ENCODE results near the gene NALF2.

Gene NALF2

DNA sequence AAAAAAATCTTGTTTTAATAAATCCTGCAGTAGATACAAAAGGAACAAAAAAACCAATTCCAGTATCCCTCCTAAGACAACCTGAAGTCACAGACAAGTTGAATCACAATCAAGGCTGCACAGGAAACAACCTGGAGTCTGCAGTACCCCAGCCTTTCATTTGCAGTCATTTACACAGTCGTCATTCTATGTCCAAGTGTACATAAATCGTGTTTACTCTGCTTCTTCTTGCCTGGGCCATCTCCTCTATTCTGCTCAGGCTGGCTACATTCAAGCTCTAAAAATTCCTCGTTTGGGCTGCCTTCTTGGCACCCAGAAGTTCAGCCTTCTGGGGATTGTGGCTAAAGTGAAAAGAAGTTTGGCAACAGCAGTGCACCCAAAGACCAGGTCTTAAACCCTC lies 37.8 kb downstream of the NALF2 start:
- TF ChIP-seq POLR2AphosphoS5 (IDR thresholded peaks at IDR 0.05; ENCODE audit: low read depth, low read length): no peak
- TF ChIP-seq TAF1 (IDR thresholded peaks at IDR 0.05; ENCODE audit: borderline replicate concordance, insufficient read depth, low read length): no peak
- TF ChIP-seq, protein P1, sequence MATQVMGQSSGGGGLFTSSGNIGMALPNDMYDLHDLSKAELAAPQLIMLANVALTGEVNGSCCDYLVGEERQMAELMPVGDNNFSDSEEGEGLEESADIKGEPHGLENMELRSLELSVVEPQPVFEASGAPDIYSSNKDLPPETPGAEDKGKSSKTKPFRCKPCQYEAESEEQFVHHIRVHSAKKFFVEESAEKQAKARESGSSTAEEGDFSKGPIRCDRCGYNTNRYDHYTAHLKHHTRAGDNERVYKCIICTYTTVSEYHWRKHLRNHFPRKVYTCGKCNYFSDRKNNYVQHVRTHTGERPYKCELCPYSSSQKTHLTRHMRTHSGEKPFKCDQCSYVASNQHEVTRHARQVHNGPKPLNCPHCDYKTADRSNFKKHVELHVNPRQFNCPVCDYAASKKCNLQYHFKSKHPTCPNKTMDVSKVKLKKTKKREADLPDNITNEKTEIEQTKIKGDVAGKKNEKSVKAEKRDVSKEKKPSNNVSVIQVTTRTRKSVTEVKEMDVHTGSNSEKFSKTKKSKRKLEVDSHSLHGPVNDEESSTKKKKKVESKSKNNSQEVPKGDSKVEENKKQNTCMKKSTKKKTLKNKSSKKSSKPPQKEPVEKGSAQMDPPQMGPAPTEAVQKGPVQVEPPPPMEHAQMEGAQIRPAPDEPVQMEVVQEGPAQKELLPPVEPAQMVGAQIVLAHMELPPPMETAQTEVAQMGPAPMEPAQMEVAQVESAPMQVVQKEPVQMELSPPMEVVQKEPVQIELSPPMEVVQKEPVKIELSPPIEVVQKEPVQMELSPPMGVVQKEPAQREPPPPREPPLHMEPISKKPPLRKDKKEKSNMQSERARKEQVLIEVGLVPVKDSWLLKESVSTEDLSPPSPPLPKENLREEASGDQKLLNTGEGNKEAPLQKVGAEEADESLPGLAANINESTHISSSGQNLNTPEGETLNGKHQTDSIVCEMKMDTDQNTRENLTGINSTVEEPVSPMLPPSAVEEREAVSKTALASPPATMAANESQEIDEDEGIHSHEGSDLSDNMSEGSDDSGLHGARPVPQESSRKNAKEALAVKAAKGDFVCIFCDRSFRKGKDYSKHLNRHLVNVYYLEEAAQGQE (IDR thresholded peaks at IDR 0.05; ENCODE audit: insufficient read depth in 1 of 2, low read depth in 2 of 2, low read length in 2 of 2): no peak
- TF ChIP-seq SIN3A (IDR thresholded peaks at IDR 0.05; ENCODE audit: borderline replicate concordance, insufficient read depth, low read length): no peak
- TF ChIP-seq FOXP2 (optimal IDR thresholded peaks at IDR 0.05; ENCODE audit: borderline replicate concordance, extremely low read depth, extremely low read length, insufficient read depth): no peak

DNA sequence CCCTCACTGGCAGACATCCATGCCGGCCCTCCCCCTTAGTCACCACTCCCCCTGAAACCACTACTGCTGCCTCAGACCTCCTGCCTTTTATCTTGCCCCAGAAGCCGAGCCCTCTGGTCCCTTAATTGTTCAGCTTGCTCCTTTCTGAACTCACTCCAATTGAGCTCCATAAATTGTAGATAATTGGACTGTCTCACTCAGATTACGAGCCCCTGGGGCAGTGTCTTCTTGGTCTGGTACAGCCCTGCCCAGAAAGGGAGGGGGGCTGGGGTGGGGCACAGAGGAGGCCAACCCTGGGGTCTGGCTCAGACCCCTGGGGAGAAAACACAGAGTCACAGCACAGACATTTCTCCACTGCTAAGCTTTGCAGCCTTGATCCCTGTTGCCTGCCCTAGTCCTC lies 39.4 kb downstream of the NALF2 start:
- TF ChIP-seq TAF1 (IDR thresholded peaks at IDR 0.05; ENCODE audit: borderline replicate concordance, insufficient read depth, low read length) (no peak), FOXP2 (optimal IDR thresholded peaks at IDR 0.05; ENCODE audit: borderline replicate concordance, extremely low read depth, extremely low read length, insufficient read depth) (no peak), POLR2AphosphoS5 (IDR thresholded peaks at IDR 0.05; ENCODE audit: low read depth, low read length) (no peak), SIN3A (IDR thresholded peaks at IDR 0.05; ENCODE audit: borderline replicate concordance, insufficient read depth, low read length) (no peak)
- TF ChIP-seq, protein P1 (IDR thresholded peaks at IDR 0.05; ENCODE audit: insufficient read depth in 1 of 2, low read depth in 2 of 2, low read length in 2 of 2): no peak

DNA sequence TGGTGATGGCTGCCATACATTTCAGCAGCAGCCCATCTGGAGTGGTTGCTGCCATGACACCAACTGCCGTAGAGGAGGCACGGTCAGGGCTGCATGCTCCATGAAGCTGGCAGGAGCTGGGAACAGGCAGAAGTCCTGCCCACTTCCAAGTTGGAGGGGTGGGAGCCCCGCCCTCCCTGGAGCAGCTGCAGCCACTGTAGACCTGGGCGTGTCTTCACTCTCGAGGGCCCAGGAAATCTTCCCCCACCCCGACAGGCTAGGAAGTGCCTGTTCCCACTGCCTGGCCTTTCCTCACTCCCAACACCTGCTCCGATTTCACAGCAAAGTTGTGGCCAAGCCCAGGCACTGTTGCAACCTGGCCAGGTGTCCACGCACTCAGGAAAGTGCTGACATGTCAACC lies 42.3 kb downstream of the NALF2 start:
- TF ChIP-seq, protein P1 (IDR thresholded peaks at IDR 0.05; ENCODE audit: insufficient read depth in 1 of 2, low read depth in 2 of 2, low read length in 2 of 2): no peak
- TF ChIP-seq FOXP2 (optimal IDR thresholded peaks at IDR 0.05; ENCODE audit: borderline replicate concordance, extremely low read depth, extremely low read length, insufficient read depth): no peak
- TF ChIP-seq TAF1 (IDR thresholded peaks at IDR 0.05; ENCODE audit: borderline replicate concordance, insufficient read depth, low read length): no peak
- no peak for TF ChIP-seq POLR2AphosphoS5 (IDR thresholded peaks at IDR 0.05; ENCODE audit: low read depth, low read length)
- TF ChIP-seq SIN3A (IDR thresholded peaks at IDR 0.05; ENCODE audit: borderline replicate concordance, insufficient read depth, low read length): no peak

DNA sequence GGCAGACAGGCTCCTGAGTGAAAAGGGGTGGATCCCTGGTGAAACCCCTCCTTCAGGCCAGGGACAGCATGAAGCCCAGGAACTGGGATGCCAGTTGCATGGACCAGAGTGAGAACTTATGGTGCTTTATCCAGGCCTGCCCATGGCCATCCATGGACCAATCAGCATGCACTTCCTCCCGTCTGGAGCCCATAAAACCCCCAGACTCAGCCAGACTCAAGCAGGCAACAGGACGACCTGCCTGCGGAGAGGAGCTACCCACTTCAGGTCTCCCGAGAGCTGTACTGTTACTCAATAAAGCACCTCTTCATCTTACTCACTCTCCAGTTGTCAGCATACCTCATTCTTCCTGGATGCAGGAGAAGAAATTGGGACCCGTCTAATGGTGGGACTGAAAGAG lies 42.9 kb downstream of the NALF2 start:
- TF ChIP-seq TAF1 (IDR thresholded peaks at IDR 0.05; ENCODE audit: borderline replicate concordance, insufficient read depth, low read length) (no peak), POLR2AphosphoS5 (IDR thresholded peaks at IDR 0.05; ENCODE audit: low read depth, low read length) (no peak), FOXP2 (optimal IDR thresholded peaks at IDR 0.05; ENCODE audit: borderline replicate concordance, extremely low read depth, extremely low read length, insufficient read depth) (no peak), SIN3A (IDR thresholded peaks at IDR 0.05; ENCODE audit: borderline replicate concordance, insufficient read depth, low read length) (no peak)
- TF ChIP-seq, protein P1 (IDR thresholded peaks at IDR 0.05; ENCODE audit: insufficient read depth in 1 of 2, low read depth in 2 of 2, low read length in 2 of 2): no peak
